Activated CD4-positive, CD25-positive, alpha-beta regulatory T cell (primary cell): ENCODE results near the gene ATP5F1E.
"Not testable (repeated sequence)": the region's sequence is repeated elsewhere in the genome, so short reads cannot be mapped to it uniquely, and the experiment has no call there.

Experiments used
- DNase-seq, 4 experiments: peaks; one replicate each; lab custom pipeline; 2025; lab: John Stamatoyannopoulos, UW

The ATP5F1E gene

DNA sequence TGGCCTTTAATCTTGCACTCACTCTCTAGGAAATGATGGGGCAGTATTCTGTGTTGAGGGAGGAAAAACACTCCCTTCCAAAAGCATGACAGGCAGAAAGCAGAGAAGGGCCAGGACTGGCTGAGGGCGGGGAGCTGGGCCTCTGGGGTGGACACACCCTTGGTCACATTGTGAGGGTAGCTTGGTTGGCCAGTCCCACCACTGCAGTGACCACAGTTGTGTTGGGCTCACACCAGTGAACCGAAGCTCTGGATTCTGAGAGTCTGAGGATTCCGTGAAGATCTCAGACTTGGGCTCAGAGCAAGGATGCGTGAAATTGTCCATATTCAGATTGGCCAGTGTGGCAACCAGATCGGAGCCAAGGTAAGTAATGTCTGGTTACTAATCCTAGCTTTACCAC is 12.9 kb downstream of the ATP5F1E start, which contains the start of gene TUBB1:
Gene TUBB1, plus strand, starts transcription at position 213 of the 400 bp plus-strand sequence. Its CDS starts 94 bp downstream, at position 307.
- no peak for DNase-seq

DNA sequence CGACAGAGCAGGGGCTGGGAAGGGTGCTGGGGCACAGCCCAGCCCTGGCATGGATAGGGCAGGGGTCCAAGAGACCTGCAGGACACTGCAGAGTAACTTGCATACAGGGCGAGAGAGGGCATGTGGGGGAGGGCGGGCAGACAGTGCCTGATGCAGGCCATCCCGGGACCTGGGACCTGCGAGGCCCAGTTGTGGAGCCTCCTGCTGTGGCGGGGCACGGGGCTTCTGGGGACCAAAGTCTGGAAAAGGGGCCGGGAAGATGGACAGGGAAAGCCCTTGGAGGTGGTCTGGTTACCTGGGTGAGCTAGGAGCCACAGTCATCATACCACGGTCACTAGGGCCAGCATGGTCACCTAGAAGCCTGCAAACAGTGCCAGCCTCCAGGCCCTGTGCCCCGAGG is 13.3 kb downstream of the ATP5F1E start:
- no peak for DNase-seq

DNA sequence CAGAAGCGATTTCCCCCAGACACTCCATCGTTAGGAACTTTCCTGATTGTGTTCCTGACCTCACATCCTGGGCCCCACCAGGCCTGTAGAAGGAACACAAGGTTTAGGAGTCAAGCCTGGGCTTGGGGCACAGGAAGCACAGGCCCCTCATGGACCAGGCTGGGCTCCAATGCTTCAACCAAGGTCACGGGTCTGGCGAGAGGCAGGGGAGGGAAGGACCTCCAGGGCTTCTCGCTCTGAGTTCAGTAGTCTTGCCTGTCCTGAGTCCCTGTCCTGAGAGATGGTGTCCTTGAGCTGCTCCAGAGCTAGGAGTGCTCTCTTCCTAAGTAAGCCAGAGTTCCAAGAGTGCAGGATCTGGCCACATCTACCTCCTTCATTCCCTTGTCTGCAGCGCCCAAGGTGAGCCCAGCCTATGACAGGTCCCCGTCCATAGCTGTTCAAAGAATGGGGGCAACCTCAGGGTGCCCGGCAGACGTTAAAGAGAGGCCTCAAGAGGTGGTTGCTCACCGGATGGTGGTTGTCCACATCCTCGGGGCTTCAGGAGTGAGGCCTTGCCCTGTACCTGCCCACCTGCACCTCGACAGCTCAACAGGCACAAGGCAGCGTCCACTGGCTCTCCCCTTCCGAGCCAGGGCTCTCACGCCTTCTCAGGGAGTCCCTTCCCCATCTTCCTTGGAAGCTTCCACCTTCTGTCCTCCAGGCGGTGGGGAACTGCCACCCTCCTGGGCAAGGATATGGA is 14.5 kb downstream of the ATP5F1E start:
- DNase-seq = no peak

DNA sequence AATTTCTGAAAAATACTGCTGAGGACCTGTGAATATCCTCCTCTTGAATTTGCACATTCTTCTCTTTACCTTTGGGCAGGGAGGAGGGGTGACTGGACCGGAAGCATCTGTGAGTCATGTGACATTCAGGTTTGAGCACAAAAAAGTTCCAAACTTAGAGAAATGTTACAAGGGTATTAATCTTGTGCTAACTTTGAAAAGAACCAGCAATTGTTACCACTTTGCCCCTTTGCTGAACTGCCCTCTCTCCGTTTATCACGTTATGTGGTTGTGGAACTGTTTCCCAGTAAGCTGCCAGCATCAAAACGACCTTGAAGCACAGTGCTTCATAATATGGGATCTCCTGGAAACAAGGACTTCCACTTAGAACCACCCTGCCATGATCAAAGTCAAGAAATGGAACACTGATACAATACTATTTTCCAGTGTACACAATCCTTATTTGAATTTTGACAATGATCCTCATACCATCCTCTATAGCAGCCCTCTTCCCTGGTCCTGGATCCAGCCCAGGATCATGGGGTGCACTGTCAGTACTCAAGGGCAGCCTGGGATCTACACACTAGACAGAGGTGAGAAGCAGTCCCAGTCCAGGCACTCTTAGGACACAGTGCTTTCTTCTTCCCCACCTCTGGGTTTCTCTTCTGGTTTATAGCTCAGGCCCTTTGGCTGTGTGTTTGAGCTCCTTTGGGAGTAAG is 15.2 kb downstream of the ATP5F1E start:
- no peak for DNase-seq

DNA sequence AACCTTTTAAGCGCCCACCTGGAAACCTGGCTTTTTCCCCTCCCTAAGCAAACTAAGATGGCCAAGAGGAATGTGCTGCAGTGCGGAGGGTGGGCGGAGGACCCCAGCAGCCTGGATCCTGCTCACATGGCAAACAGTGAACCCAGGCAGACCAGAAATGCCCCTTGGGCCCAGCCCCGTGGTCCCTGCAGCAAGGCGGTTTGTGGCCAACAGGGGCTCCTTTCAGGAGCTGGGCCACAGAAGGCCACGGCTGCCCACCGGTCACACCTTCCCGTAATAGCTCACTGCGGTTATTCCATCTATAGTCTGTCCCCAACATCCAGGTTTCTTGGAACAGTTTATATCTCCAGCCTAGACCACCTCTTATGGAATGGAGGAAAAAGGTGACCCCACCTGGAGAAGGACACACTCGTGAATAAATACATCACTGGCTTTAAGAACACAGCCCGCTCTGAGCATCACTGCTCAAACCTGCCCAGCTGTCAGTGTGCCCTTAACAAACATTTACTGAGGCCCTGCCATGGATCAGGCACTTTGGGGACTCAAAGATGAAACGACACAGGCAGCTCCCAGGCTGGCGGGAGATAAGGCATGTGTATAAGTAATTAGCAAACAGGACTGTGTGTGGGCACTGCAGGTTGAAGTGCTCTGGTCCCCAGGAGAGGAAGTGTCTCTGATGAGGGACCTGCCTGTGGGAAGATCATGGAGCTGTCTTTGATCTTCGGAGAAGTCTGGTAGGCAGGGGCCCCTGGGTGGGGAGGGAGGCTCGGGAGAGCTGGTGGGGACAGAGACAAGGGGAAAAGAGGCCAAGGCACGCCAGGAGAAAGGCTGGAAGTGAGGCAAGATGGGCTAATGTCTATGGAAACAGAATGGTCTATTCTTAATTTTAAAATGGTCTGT is 16.1 kb downstream of the ATP5F1E start:
- DNase-seq = no peak

DNA sequence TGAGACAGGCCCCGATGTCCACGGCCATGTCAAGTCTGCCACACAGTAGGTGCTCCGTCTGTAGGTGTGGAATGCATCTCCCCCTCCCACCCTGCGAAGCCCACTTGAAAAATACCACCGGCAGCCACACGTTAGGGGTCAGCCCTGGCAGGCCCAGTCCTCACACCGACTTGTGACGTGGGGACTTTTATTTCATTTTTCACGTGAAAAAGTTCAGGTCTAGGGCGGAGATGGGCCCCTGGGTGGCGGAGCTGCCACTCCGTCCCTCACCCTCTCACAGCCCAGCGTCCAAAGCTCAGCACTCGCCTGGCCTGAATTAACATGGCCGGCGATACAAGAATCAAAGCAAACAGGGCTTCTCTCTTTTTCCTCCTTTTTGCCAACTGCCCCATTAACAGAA is 16.7 kb downstream of the ATP5F1E start:
- no peak for DNase-seq

DNA sequence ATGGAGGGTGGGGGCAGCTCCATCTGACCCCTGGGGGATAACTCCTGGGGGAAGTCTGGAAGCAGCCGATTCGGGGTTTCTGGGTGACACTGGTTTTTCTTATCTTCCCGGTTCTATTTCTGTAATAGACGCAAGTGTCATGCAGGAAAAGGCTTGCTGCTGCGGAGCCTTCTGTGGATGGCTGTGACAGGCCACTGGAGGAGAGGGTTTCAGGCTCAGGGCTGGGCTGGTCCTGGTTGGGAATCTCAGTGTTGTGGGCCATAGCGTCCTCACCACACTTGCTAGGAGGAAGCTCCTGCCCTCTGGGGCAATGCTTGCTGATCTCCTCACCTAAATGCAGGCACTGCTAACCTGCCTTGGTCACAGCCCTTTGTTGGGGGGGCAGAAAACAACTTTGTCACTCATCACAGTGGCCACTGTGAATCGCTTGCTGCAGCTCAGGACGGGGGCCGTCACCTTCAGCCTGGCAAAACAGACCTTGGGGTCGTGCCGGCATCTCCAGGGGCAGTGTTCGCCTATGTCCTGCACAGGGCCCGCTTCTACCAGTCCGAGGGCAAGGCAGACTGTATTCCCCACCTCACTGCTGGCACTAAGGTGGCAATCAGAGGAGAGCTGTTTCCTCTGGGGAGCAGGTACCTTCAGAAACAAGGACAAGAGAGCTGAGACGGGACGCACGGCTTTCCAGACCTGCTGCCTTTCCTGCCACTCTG is 17.3 kb downstream of the ATP5F1E start:
- DNase-seq = no peak

DNA sequence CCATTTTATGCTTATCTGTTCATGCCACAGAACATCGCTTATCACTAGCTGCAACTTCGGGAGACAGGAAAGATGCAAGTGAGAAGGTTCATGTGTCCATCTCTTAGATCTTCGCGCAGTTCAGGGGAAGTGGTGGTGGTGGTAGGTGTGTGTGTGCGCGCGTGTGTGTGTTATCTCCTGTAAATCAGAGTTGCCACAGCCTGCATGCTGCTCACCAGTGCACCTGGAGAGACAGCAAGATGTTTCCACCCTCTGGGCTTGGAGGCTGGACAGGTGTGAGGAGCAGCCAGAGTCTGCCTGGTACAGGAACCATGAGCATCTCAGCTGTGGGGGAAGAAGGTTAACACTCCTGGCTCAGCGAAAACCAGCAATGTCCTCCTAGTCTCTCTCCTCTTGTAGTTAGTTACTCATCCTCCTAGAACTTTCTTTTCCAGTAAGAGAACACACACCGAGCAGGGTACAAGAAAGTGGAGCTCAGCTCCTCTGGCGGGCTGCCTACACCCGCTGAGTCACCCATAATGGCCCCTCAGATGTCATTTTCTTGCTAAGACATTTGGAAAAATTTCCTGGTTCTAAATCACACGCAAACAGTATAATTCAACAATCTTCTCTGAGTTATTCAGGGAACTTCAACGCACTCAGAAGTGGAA is 18.1 kb downstream of the ATP5F1E start:
- no peak for DNase-seq

DNA sequence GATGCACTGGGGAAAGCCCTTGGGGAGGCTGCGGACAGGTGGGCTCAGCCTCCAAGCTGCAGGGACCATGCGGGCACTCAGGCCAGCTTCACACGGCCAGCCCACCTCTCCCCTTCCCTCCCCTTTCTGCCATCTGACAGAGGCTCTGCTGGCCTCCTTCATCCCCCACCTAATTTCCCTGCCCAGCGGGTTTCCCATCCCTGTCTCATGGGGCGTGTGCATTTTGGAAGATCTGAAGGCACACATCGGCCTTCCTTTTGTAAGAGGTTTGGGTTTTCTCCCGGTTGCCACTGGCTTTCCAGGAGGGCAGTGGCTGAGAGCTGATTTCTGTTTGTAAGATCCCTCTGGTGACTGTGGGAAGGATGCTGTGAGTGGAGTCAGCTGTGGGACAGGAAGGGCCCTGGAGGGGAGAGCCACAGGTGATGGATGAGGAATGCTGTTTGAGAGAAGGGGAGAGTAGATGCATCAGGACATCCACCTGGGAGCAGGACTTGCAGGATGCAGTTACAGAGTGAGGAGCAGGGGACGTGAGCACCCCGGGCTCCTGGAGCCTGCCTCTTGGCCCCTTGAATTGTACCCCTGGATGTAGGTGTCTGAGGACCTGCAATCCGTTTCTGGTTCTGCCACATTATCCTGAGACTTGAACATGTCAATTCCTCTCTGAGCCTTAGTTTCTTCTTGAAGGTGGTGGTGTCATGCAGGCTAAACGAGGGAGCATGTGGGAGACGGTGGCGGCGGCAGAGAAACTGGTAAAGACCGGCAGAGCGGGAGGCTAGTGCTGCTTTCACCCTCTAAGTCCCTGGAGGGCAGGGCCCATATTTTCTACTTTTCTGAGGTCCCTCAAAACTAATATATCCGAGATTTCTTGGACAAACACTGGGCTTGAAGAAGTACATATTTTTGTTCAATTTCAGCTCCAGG is 18.8 kb downstream of the ATP5F1E start:
- DNase-seq = no peak

DNA sequence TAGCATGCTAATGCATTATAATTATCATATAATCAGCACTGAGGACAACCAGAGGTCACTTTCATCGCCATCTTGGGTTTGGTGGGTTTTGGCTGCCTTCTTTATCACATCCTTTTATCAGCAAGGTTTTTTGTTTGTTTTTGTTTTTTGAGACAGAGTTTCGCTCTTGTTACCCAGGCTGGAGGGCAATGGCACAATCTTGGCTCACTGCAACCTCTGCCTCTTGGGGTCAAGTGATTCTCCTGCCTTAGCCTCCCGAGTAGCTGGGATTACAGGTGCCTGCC is 20.3 kb downstream of the ATP5F1E start:
- not testable (repeated sequence) for DNase-seq

DNA sequence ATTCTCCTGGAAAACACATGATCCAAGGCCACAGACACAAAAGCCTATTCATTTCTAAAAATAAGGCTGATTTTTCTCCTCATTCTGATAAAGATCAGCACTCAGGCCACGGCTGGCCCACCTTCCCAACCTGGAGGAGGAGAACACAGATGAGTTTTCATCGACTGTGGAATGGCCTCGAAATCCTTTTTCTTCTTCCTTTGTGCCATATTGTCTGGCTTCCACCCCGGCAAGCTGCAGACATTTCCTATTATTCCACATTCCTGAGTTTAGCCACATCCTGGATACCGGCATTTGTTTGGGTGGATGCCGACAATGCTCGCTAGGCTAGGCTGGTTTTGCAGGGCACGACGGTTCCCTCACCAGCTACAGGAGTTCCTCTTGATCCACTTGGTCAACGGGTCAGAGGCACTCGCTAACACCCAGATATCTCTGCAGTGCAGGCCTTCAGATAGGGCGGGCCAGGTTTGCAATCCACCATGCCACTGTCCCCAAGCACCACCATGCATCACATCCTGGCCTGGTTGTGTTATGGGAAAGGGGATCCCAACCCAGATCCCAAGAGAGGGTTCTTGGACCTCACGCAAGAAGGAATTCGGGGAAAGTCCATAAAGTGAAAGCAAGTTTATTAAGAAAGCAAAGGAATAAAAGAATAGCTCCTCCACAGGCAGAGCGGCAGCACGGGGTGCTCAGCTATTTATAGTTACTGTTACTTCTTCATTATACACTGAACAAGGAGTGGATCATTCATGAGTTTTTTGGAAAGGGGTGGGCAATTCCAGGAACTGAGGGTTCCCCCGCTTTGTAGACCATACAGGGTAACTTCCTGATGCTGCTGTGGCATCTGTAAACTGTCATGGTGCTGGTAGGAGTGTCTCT is 20.9 kb downstream of the ATP5F1E start:
- DNase-seq = no peak

DNA sequence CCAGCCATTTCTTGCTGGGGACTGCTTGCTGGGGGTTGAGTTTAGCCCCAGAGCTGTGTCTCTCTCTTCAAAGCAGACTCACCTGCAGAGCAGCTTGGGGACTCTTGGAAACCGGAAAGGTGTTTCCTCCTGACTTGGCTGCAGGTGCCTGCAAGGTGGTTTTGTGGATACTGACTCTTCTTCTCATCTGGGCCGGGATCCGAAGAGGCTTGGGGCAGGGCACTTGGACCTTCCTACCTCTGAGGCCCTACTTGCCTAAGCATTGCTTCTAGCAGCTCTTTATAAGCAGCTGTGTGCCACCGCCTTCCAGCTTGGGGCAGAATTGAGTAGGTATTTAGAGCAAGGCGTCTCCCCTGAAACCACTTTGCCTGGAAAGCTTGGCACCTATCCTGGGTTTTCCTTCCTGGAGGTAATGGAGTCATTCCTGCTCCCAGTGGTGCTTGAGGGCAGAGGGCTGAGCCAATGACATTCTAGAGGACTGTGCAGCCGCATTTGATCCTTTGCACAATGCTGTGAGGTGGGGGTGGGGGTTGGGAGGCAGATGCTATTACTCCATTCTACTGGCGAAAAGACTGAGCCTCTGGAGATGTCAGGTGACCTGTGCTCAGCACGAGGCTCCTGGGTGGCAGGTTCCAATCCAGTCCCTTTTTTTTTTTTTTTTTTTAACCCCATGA is 21.7 kb downstream of the ATP5F1E start:
- DNase-seq = no peak

DNA sequence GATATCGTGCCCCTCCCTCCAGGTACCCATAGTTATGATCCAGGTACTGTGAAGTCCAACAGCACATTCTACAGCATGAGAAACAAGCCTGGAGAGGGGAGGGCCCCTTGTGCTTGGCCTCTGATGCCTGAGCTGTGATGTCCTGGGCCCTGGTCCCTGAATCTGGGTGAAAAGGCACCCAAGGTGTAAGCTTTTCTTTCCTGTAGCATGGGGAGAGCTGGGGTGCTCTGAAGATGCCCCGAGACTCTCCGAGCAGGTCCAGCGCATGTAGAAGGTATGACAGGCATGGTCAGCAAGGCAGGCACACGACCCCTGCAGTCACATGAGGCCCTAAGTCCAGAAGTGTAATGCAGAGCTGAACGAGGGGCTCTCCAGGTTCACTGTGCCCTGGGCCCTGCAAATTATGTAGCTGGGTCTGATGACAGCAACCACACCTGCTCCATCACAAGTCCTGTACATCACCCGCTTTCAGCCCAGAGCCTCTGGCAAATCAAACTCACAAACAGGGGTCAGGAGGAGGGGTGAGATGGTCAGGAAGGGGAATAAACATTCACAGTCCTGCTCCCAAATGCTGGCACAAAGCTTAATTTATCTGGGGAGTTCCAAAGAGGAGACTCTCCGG is 23.3 kb downstream of the ATP5F1E start:
- no peak for DNase-seq

DNA sequence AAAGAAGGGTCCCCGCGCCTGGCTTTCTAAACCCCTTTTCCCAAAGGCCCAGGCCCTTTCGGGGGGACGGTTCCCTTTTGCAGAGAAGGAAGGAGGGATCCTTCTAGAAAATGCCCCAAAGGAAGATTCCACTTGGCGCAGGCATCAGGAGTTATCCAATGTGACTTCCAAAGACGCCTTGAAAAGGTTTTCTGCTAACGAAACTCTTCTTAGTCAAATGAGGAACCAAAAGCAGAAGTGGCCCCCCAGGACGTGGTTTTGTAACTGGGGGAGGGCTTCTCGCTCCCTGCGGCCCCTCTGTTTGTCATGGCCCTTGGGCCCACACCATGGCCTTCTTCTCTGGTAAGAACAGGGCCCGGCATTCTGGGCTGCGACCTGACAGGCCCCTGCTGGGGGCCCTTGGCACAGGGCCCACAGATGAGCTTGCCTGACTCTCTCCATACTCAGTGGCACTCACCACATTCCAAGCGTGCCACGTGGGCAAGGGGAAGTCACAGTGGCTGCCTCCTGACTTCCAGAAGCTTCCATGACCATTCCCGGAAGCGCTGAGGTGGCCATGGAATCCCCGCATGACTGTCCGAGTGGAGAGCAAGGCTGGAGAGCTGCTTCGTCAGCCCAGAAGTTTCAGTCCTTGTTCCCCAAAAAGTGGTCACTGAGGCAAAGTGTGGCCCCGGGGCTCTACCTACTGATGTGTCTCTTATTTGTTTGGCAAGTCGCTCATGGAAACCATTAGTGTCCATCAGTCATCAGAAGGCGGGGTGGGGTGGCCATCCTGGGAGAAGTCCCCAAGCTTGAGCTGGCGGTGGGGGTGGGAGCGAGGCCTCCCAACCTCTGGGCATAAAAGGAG is 24.2 kb downstream of the ATP5F1E start:
- DNase-seq = no peak

DNA sequence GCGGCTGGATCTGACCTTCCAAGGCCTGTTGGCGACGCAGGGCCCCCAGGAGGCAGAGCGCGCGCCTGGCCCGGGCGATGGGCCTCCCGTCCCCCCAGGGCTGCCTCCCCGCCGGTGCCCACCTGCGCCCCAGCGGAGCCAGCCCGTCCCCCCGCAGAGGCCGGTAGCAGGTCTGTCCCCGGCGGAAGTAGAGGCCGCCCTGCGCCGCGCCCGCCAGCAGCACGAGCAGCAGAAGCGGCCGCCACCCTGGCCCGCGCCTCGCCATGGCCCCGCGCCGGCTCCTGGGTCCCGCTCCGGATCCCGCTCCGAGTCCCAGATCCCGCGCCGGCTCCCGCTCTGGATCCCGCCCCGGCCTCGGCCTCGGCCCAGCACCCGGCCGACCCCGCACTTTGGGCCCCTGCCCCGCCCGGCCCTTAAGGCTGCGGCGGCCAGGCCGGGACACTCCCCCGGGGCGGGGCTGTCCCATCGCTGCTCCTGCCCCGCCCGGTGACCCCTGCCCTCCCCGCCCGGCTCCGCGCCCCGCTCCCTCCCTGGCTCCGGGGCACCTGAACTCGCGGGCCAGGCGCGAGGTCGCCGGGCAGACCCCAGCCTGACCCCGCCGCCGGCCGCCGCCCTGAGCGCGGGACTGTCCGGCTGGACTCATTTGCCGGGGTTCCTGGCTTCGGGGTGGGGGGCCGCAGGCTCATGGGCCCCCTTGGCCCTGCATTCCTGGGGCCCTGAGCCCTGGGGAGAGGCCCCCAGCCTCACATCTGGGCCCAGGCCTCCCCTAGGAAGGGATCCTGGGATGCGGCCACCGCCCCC is 25.1 kb downstream of the ATP5F1E start, which contains the start of gene CTSZ:
Gene CTSZ, minus strand, starts transcription at position 391 of the 801 bp plus-strand sequence. Its CDS starts 126 bp downstream, at position 265.
- DNase-seq = peak in 2 of 4 experiments; percentile 26 to 39

DNA sequence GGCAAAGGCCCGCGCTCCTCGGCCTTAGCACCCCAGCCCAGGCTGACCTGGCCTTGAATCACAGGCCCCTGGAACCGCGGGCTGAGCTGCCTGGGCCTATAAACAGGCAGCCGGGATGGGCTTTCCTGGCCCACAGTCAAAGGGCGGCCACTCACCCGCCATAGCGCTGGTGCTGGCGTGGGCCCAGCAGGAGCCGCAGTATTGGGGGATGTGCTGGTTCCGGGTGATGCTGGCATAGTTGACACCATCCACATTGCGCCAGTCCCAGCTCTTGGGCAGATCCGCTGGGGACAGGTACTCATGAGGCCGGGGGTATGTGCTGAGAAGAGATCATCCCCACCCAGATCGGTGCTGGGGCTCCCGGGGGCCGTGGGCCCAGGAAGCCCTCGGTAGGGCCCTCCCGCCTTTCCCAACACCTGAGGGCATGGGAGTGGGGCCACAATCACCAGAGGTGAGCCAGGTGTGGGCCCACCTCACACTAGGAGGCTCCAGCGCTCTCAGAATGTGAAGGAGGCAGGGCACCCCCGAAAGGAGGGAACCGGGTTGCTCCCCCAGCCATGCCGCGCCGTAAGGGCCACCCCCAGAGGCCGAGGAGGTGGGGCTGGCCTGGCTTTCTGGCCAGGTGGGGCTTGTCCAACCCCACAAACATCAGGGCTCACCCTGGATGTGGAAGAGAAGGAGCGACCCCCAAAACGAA is 25.8 kb downstream of the ATP5F1E start:
- no peak for DNase-seq
